Measurements from ENCODE around the gene PDZD2.

GRCh38 chr5:32071351-32071944, 432.5 kb downstream of the PDZD2 start:
- TF ChIP-seq CTCF (IDR thresholded peaks at IDR 0.05) (no peak), POLR2A (IDR thresholded peaks at IDR 0.05) (no peak)
